Measurements from ENCODE around the gene SLC4A4. TPM values are rescaled to one million over a fixed set of nuclear protein-coding genes. Genes with fewer than 3 reads are reported as not detected.

The SLC4A4 gene
- polyA plus RNA-seq, 1 donor (not counting 4 experiments of a cell fraction or from before 2014, with no cell fraction given): 0.29 TPM

DNA sequence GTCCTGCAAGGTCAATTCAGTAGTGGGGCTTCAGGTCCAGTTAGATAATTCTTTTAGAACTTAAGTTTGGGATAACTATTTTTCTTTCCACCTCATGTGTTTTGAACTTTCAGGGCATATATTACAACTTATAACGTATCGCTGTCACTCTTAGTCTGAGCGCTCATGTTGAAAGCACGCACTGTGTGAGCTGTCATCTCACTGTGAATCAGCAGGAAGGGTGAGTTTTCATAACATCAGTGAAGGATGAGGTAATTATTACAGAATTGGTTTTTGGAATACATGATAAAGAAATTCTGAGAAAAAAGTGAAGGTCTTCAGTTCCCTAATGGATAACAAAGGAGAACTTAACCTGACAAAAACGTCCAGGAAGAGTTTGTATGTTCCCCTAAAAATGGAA, 45.1 kb upstream of the SLC4A4 start:
- Histone ChIP-seq H3K9me3 (ENCODE audit: control insufficient read depth, low read depth, low read length) (no peaks in the 10 kb centered on the region), H4K20me1 (ENCODE audit: control insufficient read depth, extremely low read depth, insufficient read depth, low read length) (no peaks in the 10 kb centered on the region), H3K36me3 (ENCODE audit: control insufficient read depth in 2 of 2, extremely low read depth in 1 of 2, insufficient read depth in 2 of 2, low read length in 2 of 2) (no peaks in the 10 kb centered on the region), H3K27me3 (ENCODE audit: control insufficient read depth, extremely low read depth, insufficient read depth, low read length) (no peaks in the 10 kb centered on the region), H3K79me2 (ENCODE audit: control insufficient read depth, insufficient read depth, low read length) (no peaks in the 10 kb centered on the region), H3K9me1 (ENCODE audit: control insufficient read depth, extremely low read depth, insufficient read depth, low read length) (no peaks in the 10 kb centered on the region), H2AFZ (ENCODE audit: control insufficient read depth, low read length) (no peak overlapping the region), H3K4me1 (ENCODE audit: control insufficient read depth, extremely low read depth, insufficient read depth, low read length) (no peaks in the 10 kb centered on the region), H3K4me3 (ENCODE audit: control insufficient read depth in 2 of 3, extremely low read depth in 1 of 3, insufficient read depth in 2 of 3, low read depth in 1 of 3, low read length in 3 of 3) (no peak overlapping the region), H3K4me2 (ENCODE audit: control insufficient read depth, extremely low read depth, insufficient read depth, low read depth, low read length) (no peak overlapping the region), H3K9ac (ENCODE audit: control insufficient read depth, extremely low read depth, insufficient read depth, low read length) (no peak overlapping the region), H3K27ac (ENCODE audit: control insufficient read depth, insufficient read depth, low read length) (no peak overlapping the region)
- dilution Hi-C loops (cut with MboI; ENCODE audit: extremely low pct_ligation_motif_present, low sequenced_read_pairs): no loop called here
- DNase-seq (ENCODE audit: low read depth, low spot score) (no peak), FAIRE-seq (no peak)
- no peak for TF ChIP-seq EZH2 (IDR thresholded peaks at IDR 0.05; ENCODE audit: low read length)
- TF ChIP-seq, protein P1, sequence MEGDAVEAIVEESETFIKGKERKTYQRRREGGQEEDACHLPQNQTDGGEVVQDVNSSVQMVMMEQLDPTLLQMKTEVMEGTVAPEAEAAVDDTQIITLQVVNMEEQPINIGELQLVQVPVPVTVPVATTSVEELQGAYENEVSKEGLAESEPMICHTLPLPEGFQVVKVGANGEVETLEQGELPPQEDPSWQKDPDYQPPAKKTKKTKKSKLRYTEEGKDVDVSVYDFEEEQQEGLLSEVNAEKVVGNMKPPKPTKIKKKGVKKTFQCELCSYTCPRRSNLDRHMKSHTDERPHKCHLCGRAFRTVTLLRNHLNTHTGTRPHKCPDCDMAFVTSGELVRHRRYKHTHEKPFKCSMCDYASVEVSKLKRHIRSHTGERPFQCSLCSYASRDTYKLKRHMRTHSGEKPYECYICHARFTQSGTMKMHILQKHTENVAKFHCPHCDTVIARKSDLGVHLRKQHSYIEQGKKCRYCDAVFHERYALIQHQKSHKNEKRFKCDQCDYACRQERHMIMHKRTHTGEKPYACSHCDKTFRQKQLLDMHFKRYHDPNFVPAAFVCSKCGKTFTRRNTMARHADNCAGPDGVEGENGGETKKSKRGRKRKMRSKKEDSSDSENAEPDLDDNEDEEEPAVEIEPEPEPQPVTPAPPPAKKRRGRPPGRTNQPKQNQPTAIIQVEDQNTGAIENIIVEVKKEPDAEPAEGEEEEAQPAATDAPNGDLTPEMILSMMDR (optimal IDR thresholded peaks at IDR 0.05 in 1 of 3, IDR thresholded peaks at IDR 0.05 in 1 of 3, conservative IDR thresholded peaks at IDR 0.05 in 1 of 3; ENCODE audit: extremely low read depth in 1 of 3, insufficient read depth in 2 of 3, low read length in 3 of 3): no peak

DNA sequence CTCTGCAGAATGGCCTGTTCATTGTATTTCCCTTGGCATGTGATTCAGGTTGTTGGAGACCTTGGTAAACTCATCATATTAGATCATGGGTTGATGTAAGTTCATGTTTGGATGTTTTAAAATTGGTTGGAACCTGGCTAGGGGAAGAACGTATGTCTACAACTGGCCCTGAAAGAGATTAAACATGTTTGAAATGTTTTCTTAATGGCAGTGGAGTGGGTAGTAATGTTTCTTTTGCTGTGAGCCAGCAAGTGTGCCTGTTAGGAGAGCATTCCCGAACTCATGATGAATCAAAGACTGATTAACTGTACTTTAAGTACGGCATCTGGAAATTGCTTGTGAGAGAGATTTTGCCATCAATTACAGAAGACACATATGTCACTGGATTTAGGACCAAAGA, 44.5 kb upstream of the SLC4A4 start:
- dilution Hi-C loops (cut with MboI; ENCODE audit: extremely low pct_ligation_motif_present, low sequenced_read_pairs): no loop called here
- Histone ChIP-seq H3K4me1 (ENCODE audit: control insufficient read depth, extremely low read depth, insufficient read depth, low read length) (no peaks in the 10 kb centered on the region), H4K20me1 (ENCODE audit: control insufficient read depth, extremely low read depth, insufficient read depth, low read length) (no peaks in the 10 kb centered on the region), H3K79me2 (ENCODE audit: control insufficient read depth, insufficient read depth, low read length) (no peaks in the 10 kb centered on the region), H2AFZ (ENCODE audit: control insufficient read depth, low read length) (no peak overlapping the region), H3K9me1 (ENCODE audit: control insufficient read depth, extremely low read depth, insufficient read depth, low read length) (no peaks in the 10 kb centered on the region), H3K27me3 (ENCODE audit: control insufficient read depth, extremely low read depth, insufficient read depth, low read length) (no peaks in the 10 kb centered on the region), H3K4me3 (ENCODE audit: control insufficient read depth in 2 of 3, extremely low read depth in 1 of 3, insufficient read depth in 2 of 3, low read depth in 1 of 3, low read length in 3 of 3) (no peak overlapping the region), H3K4me2 (ENCODE audit: control insufficient read depth, extremely low read depth, insufficient read depth, low read depth, low read length) (no peak overlapping the region), H3K36me3 (ENCODE audit: control insufficient read depth in 2 of 2, extremely low read depth in 1 of 2, insufficient read depth in 2 of 2, low read length in 2 of 2) (no peaks in the 10 kb centered on the region), H3K27ac (ENCODE audit: control insufficient read depth, insufficient read depth, low read length) (no peak overlapping the region), H3K9ac (ENCODE audit: control insufficient read depth, extremely low read depth, insufficient read depth, low read length) (no peak overlapping the region), H3K9me3 (ENCODE audit: control insufficient read depth, low read depth, low read length) (no peaks in the 10 kb centered on the region)
- no peak for TF ChIP-seq EZH2 (IDR thresholded peaks at IDR 0.05; ENCODE audit: low read length)
- TF ChIP-seq, protein P1 (optimal IDR thresholded peaks at IDR 0.05 in 1 of 3, IDR thresholded peaks at IDR 0.05 in 1 of 3, conservative IDR thresholded peaks at IDR 0.05 in 1 of 3; ENCODE audit: extremely low read depth in 1 of 3, insufficient read depth in 2 of 3, low read length in 3 of 3): no peak
- DNase-seq (ENCODE audit: low read depth, low spot score) (no peak), FAIRE-seq (no peak)
